Midbrain (tissue), 1 donor: Measurements from ENCODE around the gene PUS10.
"Not testable (repeated sequence)": the region's sequence is repeated elsewhere in the genome, so short reads cannot be mapped to it uniquely, and the experiment has no call there.

Source experiments
- DNase-seq: peaks from one replicate; lab custom pipeline; 2025; lab: John Stamatoyannopoulos, UW

The PUS10 gene

GRCh38 chr2:60966507-60967405, 51.3 kb downstream of the PUS10 start:
- DNase-seq = no peak

DNA sequence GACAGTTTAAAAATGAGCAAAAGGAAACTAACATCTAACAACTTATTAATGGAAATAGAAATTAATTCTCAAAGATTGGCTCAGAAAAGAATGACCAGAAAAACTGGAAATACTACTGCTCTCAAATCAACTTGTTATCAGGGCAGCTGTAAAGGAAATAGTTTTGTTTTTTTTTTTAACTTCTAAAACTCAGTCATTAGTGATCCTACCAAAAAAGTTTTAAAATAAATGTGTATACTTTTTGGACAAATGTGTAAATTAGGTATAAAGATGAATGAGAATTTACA, 52.6 kb downstream of the PUS10 start:
- DNase-seq = no peak

GRCh38 chr2:60964651-60965498, 53.2 kb downstream of the PUS10 start:
- DNase-seq = no peak

GRCh38 chr2:60963190-60963589, 54.9 kb downstream of the PUS10 start:
- no peak for DNase-seq

- no peak for DNase-seq
These were observed 55.5 kb downstream of the PUS10 start for GRCh38 chr2:60962528-60962927.

DNA sequence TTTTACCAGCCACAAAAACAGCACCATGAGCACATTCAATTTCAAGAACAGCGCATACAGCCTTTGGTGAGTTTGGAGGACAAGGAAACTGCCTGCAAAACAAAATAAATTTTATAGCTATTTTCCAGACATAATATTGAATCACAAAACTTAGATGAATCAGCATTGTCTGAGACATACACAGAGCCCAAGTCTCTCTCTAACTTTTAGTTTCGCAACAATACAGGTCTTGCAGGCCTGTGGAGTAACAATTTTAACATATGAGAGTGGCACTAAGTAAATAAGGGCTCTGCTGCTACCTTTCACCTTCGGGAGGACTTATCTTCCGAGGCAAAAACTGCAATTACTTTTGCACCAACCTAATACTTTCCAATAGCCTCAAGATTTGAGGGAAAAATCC, 56.6 kb downstream of the PUS10 start:
- DNase-seq = no peak

- no peak for DNase-seq
These were observed 57.3 kb downstream of the PUS10 start for GRCh38 chr2:60960706-60961105.

DNA sequence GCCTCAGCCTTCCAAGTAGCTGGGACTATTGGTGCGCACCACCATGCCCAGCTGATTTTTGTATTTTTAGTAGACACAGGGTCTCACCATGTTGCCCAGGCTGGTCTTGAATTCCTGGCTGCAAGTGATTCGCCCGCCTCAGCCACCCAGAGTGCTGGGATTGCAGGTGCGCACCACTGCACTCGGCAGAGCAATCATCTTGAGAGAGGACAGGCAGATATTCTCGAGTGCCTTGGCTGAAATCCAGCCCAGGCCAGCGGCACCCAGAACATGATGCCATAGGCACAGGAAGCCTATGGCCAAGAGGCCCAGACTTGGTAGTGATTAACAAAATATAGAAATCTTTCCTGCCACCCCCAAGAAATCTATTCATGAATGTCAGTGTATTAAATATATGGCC, 58.6 kb downstream of the PUS10 start:
- DNase-seq = no peak

DNA sequence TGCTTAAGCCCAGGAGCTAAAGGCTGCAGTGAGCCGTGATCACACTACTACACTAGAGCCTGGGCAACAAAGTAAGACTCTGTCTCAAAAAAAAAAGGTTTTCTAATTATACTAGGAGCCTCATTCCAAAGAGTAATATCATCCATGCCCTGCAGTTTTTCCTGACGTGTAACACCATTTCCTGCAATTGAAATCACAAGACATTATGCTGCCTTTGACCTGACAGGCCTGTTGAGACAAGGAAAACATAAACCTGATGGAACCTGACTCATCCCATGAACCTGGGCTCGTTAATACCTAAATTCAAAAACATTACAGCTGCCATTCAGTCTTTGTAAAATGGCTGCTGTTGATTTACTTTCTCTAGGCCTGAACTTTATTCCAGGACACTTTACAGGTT, 59.3 kb downstream of the PUS10 start:
- no peak for DNase-seq

- no peak for DNase-seq
These were observed 59.7 kb downstream of the PUS10 start for GRCh38 chr2:60958361-60958760.

GRCh38 chr2:60957643-60958042, 60.4 kb downstream of the PUS10 start:
- no peak for DNase-seq

DNA sequence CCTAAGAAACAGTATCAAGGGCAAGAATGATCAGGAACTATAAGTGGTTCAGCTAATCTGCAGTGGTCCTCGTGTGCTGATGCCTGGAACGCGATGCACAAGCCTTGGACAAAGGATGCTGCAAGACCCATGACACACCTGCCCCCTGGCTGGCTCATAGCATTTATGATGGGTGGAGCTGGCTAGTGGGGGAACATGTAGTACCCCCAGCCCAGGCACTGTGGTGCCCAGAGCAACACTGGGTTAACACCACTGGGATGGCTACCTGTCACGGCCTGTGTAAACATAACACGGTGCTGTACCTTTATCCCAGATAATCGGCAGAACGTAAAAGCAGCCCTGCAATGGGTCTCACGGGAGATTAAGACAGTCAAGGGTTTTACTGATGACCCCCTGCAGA, 60.8 kb downstream of the PUS10 start:
- no peak for DNase-seq

DNA sequence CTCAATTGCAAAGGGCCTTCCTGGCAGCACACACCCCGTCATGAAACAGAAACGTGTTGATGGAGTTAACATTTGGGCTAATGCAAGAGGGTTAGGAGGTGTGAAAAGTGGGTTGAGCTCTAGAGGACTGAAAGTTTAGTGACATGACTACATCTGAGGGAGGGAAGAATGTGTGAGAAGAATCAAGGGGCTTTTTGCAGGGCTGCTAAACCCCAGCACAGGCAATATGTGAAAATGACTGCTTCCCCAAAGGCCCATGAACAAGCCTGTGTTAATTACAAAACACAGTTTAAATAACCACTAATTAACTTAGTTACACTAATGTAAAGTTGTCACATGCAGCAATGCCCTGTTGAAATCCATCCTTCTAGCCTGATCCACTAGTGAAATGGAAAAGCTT, 63.9 kb downstream of the PUS10 start:
- DNase-seq = no peak

DNA sequence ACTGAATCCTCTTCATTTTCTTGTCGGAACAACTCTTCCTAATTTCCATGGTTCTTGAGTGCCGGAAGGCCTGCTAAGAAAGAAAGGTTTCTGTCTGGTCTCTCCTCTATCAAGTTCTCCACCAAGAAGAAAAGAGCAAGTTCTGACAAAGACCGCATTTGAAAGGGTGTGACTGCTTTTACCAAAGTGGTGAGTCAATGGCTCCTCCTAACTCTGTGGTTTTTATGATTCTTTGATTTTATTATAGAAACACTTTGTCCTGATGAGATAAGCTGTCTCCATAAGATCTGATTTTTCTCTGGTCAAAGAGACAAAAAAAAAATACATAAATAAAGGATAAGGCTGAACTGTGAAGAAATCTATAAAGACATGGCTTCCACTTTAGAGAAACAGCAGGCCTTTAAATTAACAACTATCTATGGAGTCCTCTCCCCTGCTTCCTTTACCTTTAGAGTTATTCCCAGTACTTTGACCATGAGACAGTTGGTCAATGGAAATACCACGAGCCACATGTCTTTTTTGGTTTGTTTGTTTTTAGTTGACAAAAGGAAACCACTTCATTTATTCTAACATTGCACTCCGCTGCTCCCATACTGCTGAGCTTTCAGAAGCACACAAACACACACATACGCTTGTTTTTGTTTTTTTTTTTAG, 69.0 kb downstream of the PUS10 start:
- DNase-seq = no peak

DNA sequence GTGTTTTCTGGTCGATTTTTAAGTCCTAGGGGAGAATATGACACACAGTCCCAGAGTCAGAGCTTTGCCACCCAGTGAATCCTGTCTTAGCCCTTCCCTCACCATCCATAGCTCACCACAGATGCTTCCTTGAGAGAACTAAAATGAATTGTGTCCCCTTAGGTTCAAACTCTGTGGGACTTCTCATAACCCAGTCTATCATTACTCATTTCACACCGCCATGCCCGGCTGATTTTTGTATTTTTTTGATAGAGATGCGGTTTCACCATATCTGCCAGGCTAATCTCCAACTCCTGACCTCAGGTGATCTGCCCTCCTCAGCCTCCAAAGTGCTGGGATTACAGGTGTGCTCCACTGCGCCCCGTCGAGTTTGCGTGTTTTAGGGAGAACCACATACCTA, 69.9 kb downstream of the PUS10 start:
- no peak for DNase-seq

- DNase-seq = no peak
These were observed 71.0 kb downstream of the PUS10 start for GRCh38 chr2:60947056-60947455.

DNA sequence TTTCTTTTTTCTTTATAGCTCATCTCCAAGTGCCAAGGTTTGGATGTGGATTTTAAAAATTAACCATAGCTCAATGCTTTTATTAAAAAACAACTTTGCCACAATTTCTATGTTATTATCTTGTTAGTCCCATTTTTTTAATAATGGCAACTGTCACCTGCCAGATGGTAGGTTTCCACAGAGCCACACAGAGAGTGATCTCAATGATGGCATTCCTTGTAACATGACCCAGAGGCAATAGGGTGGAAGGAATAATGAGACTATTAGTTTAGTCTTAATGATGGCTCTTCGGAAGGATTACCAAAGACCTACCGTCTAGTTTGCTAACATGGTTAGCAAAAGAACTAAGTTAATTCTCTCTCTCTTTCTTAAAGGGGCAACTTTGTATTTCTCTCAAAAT, 72.7 kb downstream of the PUS10 start:
- DNase-seq = no peak

DNA sequence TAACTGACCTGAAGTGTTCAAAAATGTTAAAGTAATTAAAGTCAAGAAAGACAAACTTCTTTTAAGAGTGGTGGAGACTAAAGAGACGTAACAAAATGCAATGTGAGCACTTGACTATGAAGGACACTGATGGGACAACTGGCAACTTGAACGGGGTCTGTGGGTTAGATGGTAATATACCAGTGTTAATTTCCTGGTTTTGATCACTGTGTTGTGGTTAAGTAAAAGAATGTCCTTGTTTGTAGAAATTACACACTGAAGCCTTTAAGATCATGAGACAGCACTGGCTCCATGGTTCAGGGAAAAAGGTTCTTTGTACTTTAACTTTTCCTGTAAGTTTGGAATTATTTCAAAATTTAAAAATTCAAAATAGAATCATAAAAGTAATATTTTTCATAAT, 78.4 kb downstream of the PUS10 start:
- DNase-seq = no peak

DNA sequence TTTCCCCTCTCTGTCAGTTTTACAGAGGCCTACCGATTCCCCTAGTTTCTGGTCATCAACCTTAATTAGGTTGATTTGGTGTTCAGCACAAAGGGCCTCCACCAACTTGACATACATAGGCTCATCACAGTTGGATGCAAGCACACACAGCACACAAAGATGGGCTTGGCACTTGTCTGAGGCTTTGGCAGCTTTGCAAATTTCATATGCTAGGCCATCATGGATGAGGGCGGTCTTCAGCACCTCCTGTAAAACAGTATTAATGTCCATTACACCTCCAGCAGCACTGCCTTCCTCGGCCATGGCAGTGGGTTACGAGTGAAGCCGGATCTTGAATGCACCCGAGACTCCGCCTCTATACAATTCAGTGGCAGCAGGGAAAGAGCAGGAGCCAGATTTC, 79.8 kb downstream of the PUS10 start:
- no peak for DNase-seq

DNA sequence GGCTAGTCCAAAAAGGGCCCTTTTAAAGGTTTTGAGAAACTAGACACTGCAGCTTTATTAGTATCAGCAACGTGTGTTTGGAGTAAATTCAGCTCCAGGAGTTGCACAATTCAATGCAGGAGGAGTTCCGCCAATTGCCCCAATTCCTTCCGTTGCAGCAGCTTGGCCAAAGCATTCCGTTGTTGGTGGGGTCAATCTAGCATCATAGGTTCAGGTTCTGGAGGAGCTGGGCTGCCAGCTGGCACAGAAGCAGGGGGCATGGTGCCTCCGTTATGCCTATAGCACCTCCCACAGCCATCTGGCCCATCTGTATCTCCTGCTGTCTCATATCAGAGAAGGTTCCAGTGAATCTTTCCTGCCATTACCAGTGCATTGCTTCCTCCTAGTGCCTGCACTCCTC, 81.3 kb downstream of the PUS10 start:
- DNase-seq = no peak

GRCh38 chr2:60934165-60934722, 83.8 kb downstream of the PUS10 start:
- no peak for DNase-seq

GRCh38 chr2:60932954-60933353, 85.1 kb downstream of the PUS10 start:
- no peak for DNase-seq

DNA sequence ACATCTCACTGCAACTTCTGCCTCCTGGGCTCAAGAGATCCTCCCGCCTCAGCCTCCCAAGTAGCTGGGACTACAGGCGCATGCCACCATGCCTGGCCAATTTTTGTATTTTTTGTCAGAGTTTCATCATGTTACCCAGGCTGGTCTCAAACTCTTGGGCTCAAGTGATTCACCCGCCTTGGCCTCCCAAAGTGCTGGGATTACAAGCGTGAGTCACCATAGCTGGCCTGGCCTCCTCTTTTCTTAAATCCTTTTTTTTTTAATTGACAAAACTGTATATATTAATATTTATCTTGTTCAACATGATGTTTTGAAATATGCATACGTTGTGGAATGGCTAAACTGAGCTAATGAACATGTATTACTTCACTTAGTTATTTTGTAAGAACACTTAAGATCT, 86.0 kb downstream of the PUS10 start:
- DNase-seq = not testable (repeated sequence)
